SK-N-SH treated with all-trans-retinoic acid at 6 μM for 48 hours (cell line): Measurements from ENCODE around the gene ZNF420.

ENCODE experiments used
- ATAC-seq: fragments of 200-7000 bp; cut with Tn5 transposase; 3 replicates; pipeline ENCODE4 v1.9.1; 2020; ENCODE audit warnings: mild to moderate bottlenecking, moderate library complexity
- BACH2 ChIP-seq: fragments of 250-450 bp; sonication (Bioruptor Pico); IDR thresholded peaks from 2 replicates; pipeline ENCODE4 v1.9.0; 2021; ENCODE audit warnings: mild to moderate bottlenecking, borderline replicate concordance
- CREB5 ChIP-seq: fragments of 250-450 bp; sonication (Bioruptor Pico); IDR thresholded peaks from 2 replicates; pipeline ENCODE4 v1.5.1; 2020; ENCODE audit warnings: low read depth, mild to moderate bottlenecking, moderate library complexity
- CSDC2 ChIP-seq: fragments of 250-450 bp; sonication (Bioruptor Pico); IDR thresholded peaks from 2 replicates; pipeline ENCODE4 v1.5.0; 2020; ENCODE audit warnings: mild to moderate bottlenecking, moderate library complexity
- CSRNP3 ChIP-seq: fragments of 250-450 bp; sonication (Bioruptor Pico); IDR thresholded peaks from 2 replicates; pipeline ENCODE4 v1.5.1; 2021; ENCODE audit warnings: mild to moderate bottlenecking, moderate library complexity
- ESRRG ChIP-seq: fragments of 250-450 bp; sonication (Bioruptor Pico); IDR thresholded peaks from 2 replicates; pipeline ENCODE4 v1.6.1; 2021; ENCODE audit warnings: mild to moderate bottlenecking
- GLIS3 ChIP-seq: fragments of 250-450 bp; sonication (Bioruptor Pico); IDR thresholded peaks from 2 replicates; pipeline ENCODE4 v1.5.0; 2020; ENCODE audit warnings: mild to moderate bottlenecking, moderate library complexity
- ISL1 ChIP-seq: fragments of 250-450 bp; sonication (Bioruptor Pico); IDR thresholded peaks from 2 replicates; pipeline ENCODE4 v2.1.2; 2022; ENCODE audit warnings: mild to moderate bottlenecking, moderate library complexity
- OSR1 ChIP-seq: fragments of 250-450 bp; sonication (Bioruptor Pico); IDR thresholded peaks from 2 replicates; pipeline ENCODE4 v1.8.0; 2022; ENCODE audit warnings: moderate library complexity, mild to moderate bottlenecking, inconsistent platforms
- PATZ1 ChIP-seq: fragments of 250-450 bp; sonication (Bioruptor Pico); IDR thresholded peaks from 2 replicates; pipeline ENCODE4 v1.8.0; 2020; ENCODE audit warnings: mild to moderate bottlenecking, moderate library complexity, borderline replicate concordance
- POU6F1 ChIP-seq: fragments of 250-450 bp; sonication (Bioruptor Pico); IDR thresholded peaks from 2 replicates; pipeline ENCODE4 v1.8.0; 2021; ENCODE audit warnings: low read depth, mild to moderate bottlenecking, moderate library complexity, borderline replicate concordance
- PPARA ChIP-seq: fragments of 250-450 bp; sonication (Bioruptor Pico); IDR thresholded peaks from 2 replicates; pipeline ENCODE4 v1.5.0; 2020; ENCODE audit warnings: mild to moderate bottlenecking, borderline replicate concordance
- RARB ChIP-seq: fragments of 250-450 bp; sonication (Bioruptor Pico); IDR thresholded peaks from 2 replicates; pipeline ENCODE4 v1.8.0; 2021; ENCODE audit warnings: mild to moderate bottlenecking, moderate library complexity
- SNAI2 ChIP-seq: fragments of 250-450 bp; sonication (Bioruptor Pico); IDR thresholded peaks from 2 replicates; pipeline ENCODE4 v1.5.0; 2020; ENCODE audit warnings: mild to moderate bottlenecking, moderate library complexity
- TCF4 ChIP-seq: fragments of 250-450 bp; sonication (Bioruptor Pico); IDR thresholded peaks from 2 replicates; pipeline ENCODE4 v1.8.0; 2021; ENCODE audit warnings: mild to moderate bottlenecking, moderate library complexity, borderline replicate concordance
- TOX ChIP-seq: fragments of 250-450 bp; sonication (Bioruptor Pico); IDR thresholded peaks from 2 replicates; pipeline ENCODE4 v1.8.0; 2021; ENCODE audit warnings: mild to moderate bottlenecking, moderate library complexity, borderline replicate concordance
- TSHZ2 ChIP-seq: fragments of 250-450 bp; sonication (Bioruptor Pico); IDR thresholded peaks from 2 replicates; pipeline ENCODE4 v1.5.0; 2020; ENCODE audit warnings: mild to moderate bottlenecking, moderate library complexity
- ZC3H10 ChIP-seq: fragments of 250-450 bp; sonication (Bioruptor Pico); IDR thresholded peaks from 2 replicates; pipeline ENCODE4 v1.5.1; 2021; ENCODE audit warnings: mild to moderate bottlenecking, moderate library complexity
- ZFP30 ChIP-seq: fragments of 450-650 bp; formaldehyde crosslinking; IDR thresholded peaks from 2 replicates; pipeline ENCODE4 v1.5.0; 2022; ENCODE audit warnings: mild to moderate bottlenecking, moderate library complexity
- ZNF565 ChIP-seq: fragments of 450-650 bp; formaldehyde crosslinking; conservative IDR thresholded peaks from 2 replicates; pipeline ENCODE4 v1.5.0; 2020; ENCODE audit warnings: low read depth, mild to moderate bottlenecking, moderate library complexity
- ZNF70 ChIP-seq: fragments of 450-650 bp; formaldehyde crosslinking; IDR thresholded peaks from 2 replicates; pipeline ENCODE4 v1.5.0; 2020; ENCODE audit warnings: mild to moderate bottlenecking, moderate library complexity
- ZNF8 ChIP-seq: fragments of 450-650 bp; formaldehyde crosslinking; IDR thresholded peaks from 2 replicates; pipeline ENCODE4 v1.5.0; 2020; ENCODE audit warnings: mild to moderate bottlenecking, moderate library complexity

ZNF420 gene

GRCh38 chr19:37136111-37136510 lies 57.9 kb downstream of the ZNF420 start:
- no peak for ATAC-seq
- TF ChIP-seq BACH2 (CRISPR knock-in tag) (no peak), TOX (CRISPR knock-in tag) (no peak), RARB (CRISPR knock-in tag) (no peak), CSRNP3 (no peak), ISL1 (CRISPR knock-in tag) (no peak), PATZ1 (no peak), TSHZ2 (CRISPR knock-in tag) (no peak), ZNF70 (CRISPR knock-in tag) (no peak), GLIS3 (CRISPR knock-in tag) (no peak), PPARA (CRISPR knock-in tag) (no peak), SNAI2 (CRISPR knock-in tag) (no peak), ESRRG (CRISPR knock-in tag) (no peak), CSDC2 (CRISPR knock-in tag) (no peak), CREB5 (CRISPR knock-in tag) (no peak), TCF4 (no peak), ZNF565 (CRISPR knock-in tag) (no peak), ZFP30 (no peak), ZC3H10 (no peak), POU6F1 (CRISPR knock-in tag) (no peak)
- TF ChIP-seq, all 23 proteins: peak for 0

- TF ChIP-seq RARB (CRISPR knock-in tag) (no peak), ZNF8 (no peak), ISL1 (CRISPR knock-in tag) (no peak)
These were observed 70.0 kb downstream of the ZNF420 start for GRCh38 chr19:37148214-37148613.

GRCh38 chr19:37160153-37160552 lies 81.9 kb downstream of the ZNF420 start:
- TF ChIP-seq TOX (CRISPR knock-in tag): no peak
- no peak for TF ChIP-seq CREB5 (CRISPR knock-in tag)
- no peak for TF ChIP-seq ESRRG (CRISPR knock-in tag)
- TF ChIP-seq CSDC2 (CRISPR knock-in tag): no peak
- no peak for TF ChIP-seq POU6F1 (CRISPR knock-in tag)
- TF ChIP-seq PPARA (CRISPR knock-in tag): no peak
- no peak for TF ChIP-seq BACH2 (CRISPR knock-in tag)
- TF ChIP-seq RARB (CRISPR knock-in tag): no peak
- TF ChIP-seq ZNF8: no peak
- TF ChIP-seq OSR1 (CRISPR knock-in tag): no peak
- ATAC-seq: no peak

More at GRCh38 chr19:37148214-37148613, 70.0 kb downstream of the ZNF420 start:
- ATAC-seq: no peak
